DND-41 (cell line): ENCODE data around the gene RCC2.

Experiments used
- ATAC-seq: fragments of 200-7000 bp; cut with Tn5 transposase; 3 replicates; pipeline ENCODE4 v1.9.1; 2021; ENCODE audit warnings: low read depth; ENCODE audit not compliant: insufficient read depth
- DNase-seq: peaks from one replicate; pipeline ENCODE4 v3.0.0-alpha.2; 2020
- H2AFZ ChIP-seq: 2 replicates; pipeline ENCODE4 v1.6.0; 2012; ENCODE audit warnings: low read depth, low read length
- H3K27ac ChIP-seq: 2 replicates; pipeline ENCODE4 v1.5.1; 2012; ENCODE audit warnings: low read length, inconsistent platforms
- H3K27me3 ChIP-seq: fragments of 200-600 bp; sonication (generic); 2 replicates; pipeline ENCODE4 v1.6.0; 2012; ENCODE audit warnings: low read length, mild to moderate bottlenecking, inconsistent platforms; ENCODE audit not compliant: insufficient read depth, poor library complexity
- H3K36me3 ChIP-seq: 2 replicates; pipeline ENCODE4 v1.5.1; 2012; ENCODE audit warnings: low read length, inconsistent platforms; ENCODE audit not compliant: insufficient read depth
- H3K4me1 ChIP-seq: 2 replicates; pipeline ENCODE4 v1.5.1; 2012; ENCODE audit warnings: mild to moderate bottlenecking, low read length; ENCODE audit not compliant: insufficient read depth
- H3K4me2 ChIP-seq: 2 replicates; pipeline ENCODE4 v1.6.0; 2012; ENCODE audit warnings: mild to moderate bottlenecking, moderate library complexity, low read length, inconsistent platforms; ENCODE audit not compliant: insufficient read depth
- H3K4me3 ChIP-seq, 2 experiments: fragments of 200-600 bp in 1 of 2; shearing (Covaris generic) in 1 of 2; 2 replicates each; pipeline ENCODE4 v1.5.1; 2012 to 2016; ENCODE audit warnings: inconsistent platforms in 2 of 2, low read length in 2 of 2, mild to moderate bottlenecking in 2 of 2, low read depth in 1 of 2, moderate library complexity in 1 of 2
- H3K79me2 ChIP-seq: 2 replicates; pipeline ENCODE4 v1.6.0; 2012; ENCODE audit warnings: low read length, inconsistent platforms; ENCODE audit not compliant: insufficient read depth
- H3K9ac ChIP-seq: 2 replicates; pipeline ENCODE4 v1.6.0; 2012; ENCODE audit warnings: low read depth, mild to moderate bottlenecking, inconsistent platforms, low read length, moderate library complexity
- H3K9me3 ChIP-seq: 2 replicates; pipeline ENCODE4 v1.5.1; 2012; ENCODE audit warnings: low read length, moderate library complexity, mild to moderate bottlenecking, inconsistent platforms; ENCODE audit not compliant: insufficient read depth, severe bottlenecking
- H4K20me1 ChIP-seq: 2 replicates; pipeline ENCODE4 v1.6.0; 2012; ENCODE audit warnings: low read length; ENCODE audit not compliant: insufficient read depth
- EZH2 ChIP-seq: IDR thresholded peaks from 3 replicates; pipeline ENCODE4 v1.6.1; 2012; ENCODE audit warnings: borderline replicate concordance, low read depth, mild to moderate bottlenecking, moderate library complexity, low read length, inconsistent platforms; ENCODE audit not compliant: severe bottlenecking
- TF ChIP-seq, protein P1 (sequence below): IDR thresholded peaks from 2 replicates; pipeline ENCODE4 v1.5.1; 2012; ENCODE audit warnings: borderline replicate concordance, low read length, moderate library complexity, mild to moderate bottlenecking; ENCODE audit not compliant: poor library complexity, severe bottlenecking; ENCODE audit errors: extremely low read depth

RCC2 gene

DNA sequence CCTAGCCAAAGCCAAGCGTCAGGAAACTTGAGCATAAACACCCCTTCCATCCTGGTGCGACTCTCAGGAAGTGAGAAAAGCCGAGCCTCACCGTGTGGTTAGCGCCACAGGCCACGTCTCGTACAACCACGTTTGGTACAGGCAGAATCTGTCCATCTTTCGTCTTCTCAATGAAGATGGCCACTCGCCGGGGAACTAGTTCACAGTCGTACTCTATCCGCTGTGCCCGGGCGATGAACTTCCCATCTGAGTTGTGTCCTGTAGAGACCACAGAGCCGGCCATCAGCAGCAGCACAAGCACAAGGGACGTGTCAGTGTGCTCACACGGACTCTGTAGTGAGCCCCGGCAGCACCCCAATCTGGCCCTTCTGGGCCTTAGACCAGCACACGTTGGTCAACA lies 23.1 kb downstream of the RCC2 start:
- H3K27me3 ChIP-seq, result no peaks in the 10 kb centered on the region
- no peaks in the 10 kb centered on the region for H3K4me1 ChIP-seq
- H4K20me1 ChIP-seq, result peaks cover 80% of the 10 kb centered on the region
- H3K36me3 ChIP-seq, result peaks cover 100% of the 10 kb centered on the region
- no peak overlapping the region for H3K4me2 ChIP-seq
- H3K9ac ChIP-seq, result no peak overlapping the region
- H2AFZ ChIP-seq, result no peak overlapping the region
- no peak overlapping the region for H3K27ac ChIP-seq
- ATAC-seq, result no peak
- TF ChIP-seq, protein P1, sequence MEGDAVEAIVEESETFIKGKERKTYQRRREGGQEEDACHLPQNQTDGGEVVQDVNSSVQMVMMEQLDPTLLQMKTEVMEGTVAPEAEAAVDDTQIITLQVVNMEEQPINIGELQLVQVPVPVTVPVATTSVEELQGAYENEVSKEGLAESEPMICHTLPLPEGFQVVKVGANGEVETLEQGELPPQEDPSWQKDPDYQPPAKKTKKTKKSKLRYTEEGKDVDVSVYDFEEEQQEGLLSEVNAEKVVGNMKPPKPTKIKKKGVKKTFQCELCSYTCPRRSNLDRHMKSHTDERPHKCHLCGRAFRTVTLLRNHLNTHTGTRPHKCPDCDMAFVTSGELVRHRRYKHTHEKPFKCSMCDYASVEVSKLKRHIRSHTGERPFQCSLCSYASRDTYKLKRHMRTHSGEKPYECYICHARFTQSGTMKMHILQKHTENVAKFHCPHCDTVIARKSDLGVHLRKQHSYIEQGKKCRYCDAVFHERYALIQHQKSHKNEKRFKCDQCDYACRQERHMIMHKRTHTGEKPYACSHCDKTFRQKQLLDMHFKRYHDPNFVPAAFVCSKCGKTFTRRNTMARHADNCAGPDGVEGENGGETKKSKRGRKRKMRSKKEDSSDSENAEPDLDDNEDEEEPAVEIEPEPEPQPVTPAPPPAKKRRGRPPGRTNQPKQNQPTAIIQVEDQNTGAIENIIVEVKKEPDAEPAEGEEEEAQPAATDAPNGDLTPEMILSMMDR, result no peak
- no peak for TF ChIP-seq EZH2
- H3K4me3 ChIP-seq, result no peak overlapping the region
- peaks cover 30% of the 10 kb centered on the region for H3K79me2 ChIP-seq
- H3K9me3 ChIP-seq, result no peaks in the 10 kb centered on the region
- no peak for DNase-seq

DNA sequence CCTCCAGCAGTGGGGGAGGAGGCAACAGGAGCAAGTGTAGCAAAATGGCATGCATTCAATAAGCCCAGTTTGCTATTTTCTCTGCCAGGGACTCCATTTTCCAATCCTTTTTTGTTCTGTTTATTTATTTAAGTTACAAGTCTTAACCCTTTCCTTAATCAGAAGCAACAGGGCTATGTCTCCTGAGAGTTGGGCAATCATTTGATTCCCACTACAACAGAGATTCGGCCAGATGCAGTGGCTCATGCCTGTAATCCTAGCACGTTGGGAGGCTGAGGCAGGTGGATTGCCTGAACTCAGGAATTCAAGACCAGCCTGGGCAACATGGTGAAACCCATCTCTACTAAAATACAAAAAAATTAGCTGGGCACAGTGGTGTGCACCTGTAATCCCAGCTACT lies 25.5 kb downstream of the RCC2 start:
- H3K4me3 ChIP-seq, result no peak overlapping the region
- H3K9me3 ChIP-seq, result no peaks in the 10 kb centered on the region
- peaks cover 81% of the 10 kb centered on the region for H4K20me1 ChIP-seq
- H3K79me2 ChIP-seq, result peaks cover 18% of the 10 kb centered on the region; the same call in 1 of the 2 replicates
- DNase-seq (no peak), ATAC-seq (no peak)
- H3K4me2 ChIP-seq, result no peak overlapping the region
- no peak overlapping the region for H3K27ac ChIP-seq
- H3K27me3 ChIP-seq, result no peaks in the 10 kb centered on the region
- H3K4me1 ChIP-seq, result no peaks in the 10 kb centered on the region
- TF ChIP-seq, protein P1, result no peak
- no peak for TF ChIP-seq EZH2
- H2AFZ ChIP-seq, result no peak overlapping the region
- no peak overlapping the region for H3K9ac ChIP-seq
- peaks cover 100% of the 10 kb centered on the region for H3K36me3 ChIP-seq

DNA sequence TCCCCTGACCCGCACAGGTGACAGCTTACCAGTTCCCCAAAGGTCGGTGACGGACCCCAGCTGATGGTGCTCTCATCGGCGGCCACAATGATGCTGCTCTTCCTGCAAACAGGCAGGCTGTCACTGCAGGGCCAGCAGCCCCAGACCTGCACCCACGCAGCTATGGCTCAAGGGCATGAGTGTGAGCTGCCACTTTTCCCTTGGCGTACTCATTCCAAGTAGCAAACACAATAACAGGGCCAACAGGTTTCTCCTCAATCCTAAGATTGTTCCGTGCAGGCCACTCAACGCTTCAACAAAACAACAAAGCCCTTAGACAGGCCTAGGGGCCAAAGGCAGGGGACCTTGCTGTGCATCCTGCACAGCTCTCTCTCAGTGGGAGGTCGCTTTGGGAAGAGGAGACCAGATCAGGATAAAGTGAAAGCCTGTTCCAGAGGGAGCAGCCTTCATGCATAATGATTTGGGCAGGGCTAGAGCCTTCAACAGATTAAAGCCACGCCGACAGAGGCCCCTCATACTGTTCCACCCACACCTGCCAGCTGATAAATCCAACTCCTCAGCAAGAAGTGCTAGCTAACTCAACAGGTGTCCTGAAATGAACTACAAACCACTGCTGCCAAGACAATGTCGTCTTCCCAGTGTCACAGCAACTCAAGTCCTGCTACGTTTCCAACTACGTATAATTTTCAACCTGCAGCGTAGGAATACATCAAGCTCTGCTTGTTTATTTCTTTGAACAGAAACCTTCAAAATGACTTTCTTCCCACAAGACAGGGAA lies 27.2 kb downstream of the RCC2 start:
- no peaks in the 10 kb centered on the region for H3K4me1 ChIP-seq
- H3K4me2 ChIP-seq, result no peak overlapping the region
- TF ChIP-seq, protein P1, result no peak
- no peak for TF ChIP-seq EZH2
- H2AFZ ChIP-seq, result no peak overlapping the region
- peaks cover 100% of the 10 kb centered on the region for H3K36me3 ChIP-seq
- H3K27me3 ChIP-seq, result no peaks in the 10 kb centered on the region
- H3K9ac ChIP-seq, result no peak overlapping the region
- peaks cover 78% of the 10 kb centered on the region for H4K20me1 ChIP-seq
- no peak for ATAC-seq
- no peak overlapping the region for H3K4me3 ChIP-seq
- no peaks in the 10 kb centered on the region for H3K9me3 ChIP-seq
- H3K27ac ChIP-seq, result no peak overlapping the region
- H3K79me2 ChIP-seq, result peaks cover 14% of the 10 kb centered on the region; the same call in 1 of the 2 replicates
- no peak for DNase-seq
